VCaP (cell line): Measurements from ENCODE around the gene GOPC.

Experiments
- H3K27ac ChIP-seq: fragments of 450-650 bp; 2 replicates; pipeline ENCODE4 v1.5.1; 2017
- TF ChIP-seq, protein P1 (sequence below): fragments of 450-650 bp; conservative IDR thresholded peaks from 2 replicates; pipeline ENCODE4 v1.5.1; 2017; ENCODE audit warnings: mild to moderate bottlenecking, moderate library complexity

The GOPC gene

DNA sequence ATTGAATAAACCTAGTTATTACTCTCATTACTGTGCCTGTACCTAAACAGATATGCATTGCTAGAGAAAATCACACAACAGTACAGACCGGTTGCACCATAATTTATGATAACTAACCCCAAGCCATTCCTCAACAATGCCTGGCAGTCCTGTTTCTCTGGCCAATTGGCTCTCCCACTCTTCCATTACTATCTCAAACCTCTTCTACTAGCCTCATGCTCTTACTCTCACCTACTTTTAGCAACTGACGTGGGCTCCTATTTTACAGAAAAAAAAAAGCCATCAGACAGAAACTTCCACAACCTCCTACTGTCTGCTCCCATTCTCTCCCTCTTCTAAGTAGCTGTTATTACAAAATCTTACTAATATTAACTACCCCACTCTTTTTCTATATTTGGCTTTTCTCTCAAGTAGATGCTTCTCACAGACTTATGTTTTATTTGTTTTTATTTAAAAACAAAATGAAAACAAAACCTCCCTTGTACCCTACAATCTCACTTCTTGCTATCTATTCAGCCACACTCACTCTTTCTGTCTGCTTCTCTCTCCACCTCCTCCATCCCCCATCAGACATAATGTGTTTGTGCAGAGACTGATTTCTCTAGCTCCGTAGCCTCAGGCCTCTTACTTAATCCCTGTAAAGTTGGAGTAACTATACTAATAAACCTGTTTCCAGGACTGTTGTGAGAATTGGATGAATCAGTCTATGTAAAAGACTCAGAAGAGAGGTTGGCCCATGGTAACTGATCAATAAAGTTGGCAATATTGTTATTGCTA is 9.1 kb downstream of the GOPC start:
- TF ChIP-seq, protein P1, sequence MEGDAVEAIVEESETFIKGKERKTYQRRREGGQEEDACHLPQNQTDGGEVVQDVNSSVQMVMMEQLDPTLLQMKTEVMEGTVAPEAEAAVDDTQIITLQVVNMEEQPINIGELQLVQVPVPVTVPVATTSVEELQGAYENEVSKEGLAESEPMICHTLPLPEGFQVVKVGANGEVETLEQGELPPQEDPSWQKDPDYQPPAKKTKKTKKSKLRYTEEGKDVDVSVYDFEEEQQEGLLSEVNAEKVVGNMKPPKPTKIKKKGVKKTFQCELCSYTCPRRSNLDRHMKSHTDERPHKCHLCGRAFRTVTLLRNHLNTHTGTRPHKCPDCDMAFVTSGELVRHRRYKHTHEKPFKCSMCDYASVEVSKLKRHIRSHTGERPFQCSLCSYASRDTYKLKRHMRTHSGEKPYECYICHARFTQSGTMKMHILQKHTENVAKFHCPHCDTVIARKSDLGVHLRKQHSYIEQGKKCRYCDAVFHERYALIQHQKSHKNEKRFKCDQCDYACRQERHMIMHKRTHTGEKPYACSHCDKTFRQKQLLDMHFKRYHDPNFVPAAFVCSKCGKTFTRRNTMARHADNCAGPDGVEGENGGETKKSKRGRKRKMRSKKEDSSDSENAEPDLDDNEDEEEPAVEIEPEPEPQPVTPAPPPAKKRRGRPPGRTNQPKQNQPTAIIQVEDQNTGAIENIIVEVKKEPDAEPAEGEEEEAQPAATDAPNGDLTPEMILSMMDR: no peak

GRCh38 chr6:117591405-117591804 is 10.9 kb downstream of the GOPC start:
- TF ChIP-seq, protein P1: no peak
- H3K27ac ChIP-seq: peak overlapping the region; percentile 45

More for the DNA sequence above, 9.1 kb downstream of the GOPC start:
- no peak overlapping the region for H3K27ac ChIP-seq

DNA sequence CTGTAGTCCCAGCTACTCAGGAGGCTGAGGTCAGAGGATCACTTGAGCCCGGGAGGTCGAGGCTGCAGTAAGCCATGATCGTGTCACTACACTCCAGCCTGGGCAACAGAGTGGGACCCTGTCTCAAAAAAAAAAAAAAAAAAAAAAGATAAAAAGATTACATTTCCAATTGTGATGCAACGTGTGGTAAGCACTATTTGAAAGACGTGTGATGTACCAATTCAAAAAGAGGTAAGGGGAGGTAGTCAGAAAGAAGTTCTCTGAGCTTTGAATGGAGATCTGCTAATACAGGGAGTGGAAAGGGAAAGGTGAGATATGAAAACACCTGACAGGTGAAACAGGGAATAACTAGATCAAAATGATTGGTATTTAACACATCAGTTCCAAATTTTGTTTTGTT is 11.9 kb downstream of the GOPC start:
- H3K27ac ChIP-seq: peak overlapping the region; percentile 45

GRCh38 chr6:117585647-117586046 is 16.7 kb downstream of the GOPC start:
- H3K27ac ChIP-seq: no peak overlapping the region
- TF ChIP-seq, protein P1: no peak

More for the DNA sequence above, 11.9 kb downstream of the GOPC start:
- TF ChIP-seq, protein P1: no peak

DNA sequence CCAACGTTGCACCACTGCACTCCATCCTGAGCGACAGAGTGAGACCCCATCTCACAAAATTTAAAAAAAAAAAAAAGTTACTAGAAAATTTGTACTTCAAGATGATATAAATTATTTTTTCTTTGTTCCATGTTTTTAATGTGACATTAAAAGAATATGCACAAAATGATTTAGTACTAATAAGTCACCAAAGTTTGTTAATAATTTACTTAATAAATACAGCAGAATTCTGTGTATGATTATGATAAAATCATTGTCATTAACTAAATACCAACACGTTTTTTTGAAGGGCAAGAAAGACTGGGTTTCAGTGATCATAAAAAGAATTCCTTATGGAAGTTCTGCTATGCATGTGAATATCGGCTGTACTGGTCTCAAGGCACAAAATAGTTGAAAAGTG is 28.1 kb downstream of the GOPC start:
- TF ChIP-seq, protein P1: no peak
- no peak overlapping the region for H3K27ac ChIP-seq

DNA sequence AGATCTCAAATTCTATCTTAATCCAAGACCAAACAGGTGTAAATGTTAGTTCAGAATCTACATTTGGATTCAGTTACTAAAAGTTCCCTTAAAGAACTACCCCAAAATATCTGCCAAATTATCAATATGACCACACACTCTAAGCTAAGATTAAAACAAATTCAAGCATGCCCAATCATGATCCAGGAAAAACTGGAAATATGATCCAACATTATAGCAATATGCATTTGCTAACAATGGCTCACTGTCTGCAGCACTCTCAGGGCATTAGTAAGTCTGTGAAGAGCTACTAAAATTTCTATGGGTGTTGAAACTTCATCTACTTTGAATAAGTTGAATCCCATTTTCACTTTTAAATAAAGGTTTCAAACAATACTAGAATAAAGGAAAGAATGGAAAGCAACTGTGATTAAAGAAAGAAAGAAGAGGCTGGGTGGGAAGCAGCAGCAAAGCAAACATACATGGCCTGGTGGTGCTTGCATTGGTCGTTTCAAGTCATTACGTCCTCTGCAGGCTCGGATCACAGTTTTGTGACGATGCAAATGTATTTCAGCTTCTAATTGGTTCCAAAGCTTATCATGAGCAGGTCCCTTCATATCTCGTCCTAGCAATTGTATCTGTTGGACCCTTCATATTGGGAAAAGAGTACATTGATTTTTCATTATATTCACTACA is 29.2 kb downstream of the GOPC start:
- TF ChIP-seq, protein P1: no peak
- H3K27ac ChIP-seq: no peak overlapping the region

- no peak overlapping the region for H3K27ac ChIP-seq
- TF ChIP-seq, protein P1: no peak
Observed at GRCh38 chr6:117568831-117569410, 33.4 kb downstream of the GOPC start.
